Stimulated activated naive CD4-positive, alpha-beta T cell treated with Interleukin-2 at 50 U/mL for 16 hours (primary cell): Measurements from ENCODE around the gene KRT81.
"Not testable (repeated sequence)": the region's sequence is repeated elsewhere in the genome, so short reads cannot be mapped to it uniquely, and the experiment has no call there.

Source experiments
- DNase-seq: peaks from one replicate; lab custom pipeline; 2025; lab: John Stamatoyannopoulos, UW

The KRT81 gene

DNA sequence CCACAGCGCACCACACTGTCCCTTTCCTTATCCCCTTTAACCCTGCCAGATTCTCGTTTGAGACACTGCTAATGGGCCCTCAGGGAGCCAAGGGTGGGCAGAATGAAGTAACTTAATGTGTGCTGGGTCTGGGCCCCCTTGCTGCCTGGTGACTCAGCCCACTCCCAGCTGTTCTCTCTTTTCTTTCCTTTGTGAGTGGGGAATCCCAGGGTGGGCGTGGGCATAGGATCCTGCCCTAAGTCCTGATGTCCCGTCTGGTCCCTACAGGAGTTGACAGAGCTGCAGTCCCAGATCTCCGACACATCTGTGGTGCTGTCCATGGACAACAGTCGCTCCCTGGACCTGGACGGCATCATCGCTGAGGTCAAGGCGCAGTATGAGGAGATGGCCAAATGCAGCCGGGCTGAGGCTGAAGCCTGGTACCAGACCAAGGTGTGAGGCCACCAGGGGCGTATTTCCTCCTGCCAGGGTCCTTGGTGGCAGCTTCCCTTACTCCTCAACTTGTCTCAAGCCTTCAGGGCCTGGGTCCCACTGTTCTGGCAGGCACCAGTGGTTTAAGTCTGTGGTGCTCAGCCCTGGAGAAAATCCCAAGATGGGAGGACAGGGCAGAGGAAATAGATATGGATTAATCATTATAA, 50.0 kb downstream of the KRT81 start:
- no peak for DNase-seq

DNA sequence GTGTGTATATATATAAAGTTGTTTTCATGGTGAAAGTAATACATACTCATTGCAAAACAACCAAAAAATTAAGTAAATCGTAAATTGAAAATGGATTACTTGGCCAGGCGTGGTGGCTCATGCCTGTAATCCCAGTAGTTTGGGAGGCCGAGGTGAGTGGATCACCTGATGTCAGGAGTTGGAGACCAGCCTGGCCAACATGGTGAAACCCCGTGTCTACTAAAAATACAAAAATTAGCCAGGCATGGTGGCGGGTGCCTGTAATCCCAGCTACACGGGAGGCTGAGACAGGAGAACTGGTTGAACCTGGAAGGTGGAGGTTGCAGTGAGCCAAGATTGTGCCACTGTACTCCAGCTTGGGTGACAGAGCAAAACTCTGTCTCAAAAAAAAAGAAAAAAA, 51.1 kb downstream of the KRT81 start:
- DNase-seq: not testable (repeated sequence)

DNA sequence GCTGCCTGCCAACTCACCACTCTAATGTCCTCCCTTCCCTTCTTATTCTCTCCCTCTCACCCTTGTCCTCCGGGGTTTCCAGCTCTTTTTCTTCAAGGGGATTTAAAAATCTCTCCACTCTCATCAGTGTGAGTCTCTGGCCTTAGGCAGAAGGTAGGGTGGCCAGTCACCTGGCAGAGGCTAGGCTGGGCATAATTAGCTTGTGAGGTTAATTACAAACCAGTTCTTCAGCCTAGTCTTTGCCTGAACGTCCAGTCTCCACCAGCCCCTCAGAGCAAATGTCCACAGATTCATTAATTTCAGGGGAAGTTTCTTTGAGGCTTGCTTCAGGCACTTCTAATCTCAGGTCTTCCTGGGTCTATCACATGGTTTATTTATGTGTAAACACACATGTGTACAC, 51.6 kb downstream of the KRT81 start:
- DNase-seq: no peak

DNA sequence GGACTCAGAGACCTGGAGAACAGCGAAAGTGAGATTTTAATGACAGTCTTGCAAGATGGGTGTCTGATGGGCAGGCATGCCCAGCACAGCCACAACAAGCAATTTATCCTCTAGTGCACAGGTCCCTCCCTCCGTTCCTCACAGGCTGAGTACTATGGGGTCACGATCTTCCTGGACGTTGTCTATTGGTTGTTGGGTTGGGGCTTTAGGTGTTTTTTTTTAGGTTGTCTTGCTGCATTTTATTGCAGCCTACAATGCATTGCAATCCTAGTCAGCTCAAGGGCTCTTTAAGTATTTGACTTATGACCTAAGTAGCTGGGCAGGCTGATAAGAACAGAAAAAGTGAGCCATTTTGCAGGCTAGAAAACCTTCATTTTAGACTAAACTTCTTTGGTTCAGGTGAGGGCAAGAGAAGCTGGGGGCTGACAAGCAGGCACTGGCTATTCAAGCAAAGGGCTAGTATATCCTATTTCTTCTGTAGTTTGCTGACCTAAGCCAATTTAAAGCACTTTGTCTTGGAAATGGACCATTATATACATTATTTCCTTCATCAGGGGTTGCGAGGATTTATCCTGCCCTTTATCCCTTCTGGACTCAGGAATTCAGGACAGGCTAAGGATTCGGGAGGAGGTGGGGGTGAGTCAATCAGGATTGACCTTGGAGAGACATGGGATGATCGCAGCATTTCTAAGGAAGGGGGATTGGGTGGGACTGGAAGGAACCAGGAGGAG, 52.3 kb downstream of the KRT81 start:
- DNase-seq: no peak

- no peak for DNase-seq
These were observed 53.0 kb downstream of the KRT81 start for GRCh38 chr12:52238207-52238840.

GRCh38 chr12:52236386-52237050, 54.8 kb downstream of the KRT81 start:
- DNase-seq: no peak
